PFSK-1 (cell line): ENCODE measurements around the gene OXNAD1.

ENCODE experiments used
- FOXP2 ChIP-seq: optimal IDR thresholded peaks from 2 replicates; pipeline ENCODE3; 2011; ENCODE audit warnings: borderline replicate concordance, control low read depth, inconsistent platforms; ENCODE audit not compliant: insufficient read depth; ENCODE audit errors: extremely low read length, extremely low read depth
- POLR2AphosphoS5 ChIP-seq: IDR thresholded peaks from 2 replicates; pipeline ENCODE4 v1.6.1; 2012; ENCODE audit warnings: low read depth, mild to moderate bottlenecking, control low read depth, low read length, moderate library complexity
- REST ChIP-seq, 2 experiments: IDR thresholded peaks; 2 replicates each; pipeline versions ENCODE4 v1.6.1 to v1.8.0; 2011 to 2012; ENCODE audit warnings: low read depth in 2 of 2, low read length in 2 of 2, control low read depth in 1 of 2, inconsistent platforms in 1 of 2, mild to moderate bottlenecking in 1 of 2, moderate library complexity in 1 of 2; ENCODE audit not compliant: insufficient read depth in 1 of 2
- SIN3A ChIP-seq: IDR thresholded peaks from 2 replicates; pipeline ENCODE4 v1.6.1; 2012; ENCODE audit warnings: mild to moderate bottlenecking, low read length, moderate library complexity, borderline replicate concordance; ENCODE audit not compliant: insufficient read depth
- TAF1 ChIP-seq: IDR thresholded peaks from 2 replicates; pipeline ENCODE4 v1.6.1; 2012; ENCODE audit warnings: low read length, control low read depth, borderline replicate concordance; ENCODE audit not compliant: insufficient read depth

Gene OXNAD1

GRCh38 chr3:16316396-16316795 lies 51.4 kb downstream of the OXNAD1 start:
- no peak for TF ChIP-seq REST (IDR thresholded peaks at IDR 0.05; ENCODE audit: insufficient read depth in 1 of 2, low read depth in 2 of 2, low read length in 2 of 2)
- no peak for TF ChIP-seq SIN3A
- no peak for TF ChIP-seq TAF1
- no peak for TF ChIP-seq POLR2AphosphoS5
- TF ChIP-seq FOXP2, result no peak

GRCh38 chr3:16316847-16317560 lies 52.0 kb downstream of the OXNAD1 start:
- TF ChIP-seq SIN3A (no peak), REST (IDR thresholded peaks at IDR 0.05; ENCODE audit: insufficient read depth in 1 of 2, low read depth in 2 of 2, low read length in 2 of 2) (no peak), POLR2AphosphoS5 (no peak), TAF1 (no peak), FOXP2 (no peak)

- TF ChIP-seq SIN3A (no peak), TAF1 (no peak), REST (IDR thresholded peaks at IDR 0.05; ENCODE audit: insufficient read depth in 1 of 2, low read depth in 2 of 2, low read length in 2 of 2) (no peak), POLR2AphosphoS5 (no peak), FOXP2 (no peak)
These were observed 52.5 kb downstream of the OXNAD1 start for GRCh38 chr3:16317561-16317945.

- no peak for TF ChIP-seq SIN3A
- no peak for TF ChIP-seq POLR2AphosphoS5
- TF ChIP-seq TAF1, result no peak
- no peak for TF ChIP-seq REST (IDR thresholded peaks at IDR 0.05; ENCODE audit: insufficient read depth in 1 of 2, low read depth in 2 of 2, low read length in 2 of 2)
- no peak for TF ChIP-seq FOXP2
These were observed 53.2 kb downstream of the OXNAD1 start for GRCh38 chr3:16318176-16318575.

GRCh38 chr3:16319307-16319706 lies 54.3 kb downstream of the OXNAD1 start:
- TF ChIP-seq SIN3A (no peak), FOXP2 (no peak), REST (IDR thresholded peaks at IDR 0.05; ENCODE audit: insufficient read depth in 1 of 2, low read depth in 2 of 2, low read length in 2 of 2) (no peak), POLR2AphosphoS5 (no peak), TAF1 (no peak)
